AG20443 (cell line): ENCODE data around the gene GRM7.

ENCODE experiments used
- DNase-seq: peaks from one replicate; pipeline ENCODE4 v3.0.0; 2012; ENCODE audit warnings: low spot score, mixed read lengths

Gene GRM7

DNA sequence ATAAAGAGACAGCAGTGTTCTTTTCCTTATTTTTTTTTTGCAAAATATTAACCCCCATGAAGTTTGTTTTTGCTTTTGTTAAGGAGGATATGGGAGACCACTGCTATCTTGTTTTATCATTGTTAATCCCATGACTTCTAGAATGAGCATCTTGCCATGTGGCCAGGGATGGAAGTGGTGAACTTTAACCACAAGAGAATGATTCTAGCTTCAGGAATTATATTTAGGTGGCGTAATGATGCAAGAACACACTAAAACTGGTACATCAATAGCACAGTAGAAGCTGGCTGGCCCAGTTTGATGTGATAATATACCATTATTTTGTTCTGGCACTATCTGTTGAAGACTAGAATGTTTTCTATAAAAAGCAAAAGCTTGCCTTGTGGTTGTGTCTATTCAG lies 720.9 kb downstream of the GRM7 start:
- DNase-seq = no peak

DNA sequence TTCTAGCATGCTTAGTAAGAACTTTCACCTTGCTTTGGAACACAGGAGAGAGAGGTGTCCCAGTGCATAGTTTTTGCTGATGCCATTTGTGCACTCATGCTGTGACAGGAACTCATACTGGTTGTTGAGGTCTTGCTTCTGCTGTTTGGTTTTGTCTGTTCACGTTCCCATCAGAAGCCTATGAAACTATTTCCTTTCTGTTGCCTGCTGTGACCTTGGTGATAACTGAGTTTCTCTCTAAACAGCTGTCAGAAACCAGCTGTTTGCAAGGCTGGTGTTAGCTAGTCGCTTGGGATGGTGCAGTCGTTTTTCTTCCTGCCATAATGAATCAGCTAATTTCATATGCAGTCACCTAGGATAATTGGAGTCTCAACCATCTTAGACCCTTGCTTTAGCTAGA lies 724.1 kb downstream of the GRM7 start:
- DNase-seq = no peak

DNA sequence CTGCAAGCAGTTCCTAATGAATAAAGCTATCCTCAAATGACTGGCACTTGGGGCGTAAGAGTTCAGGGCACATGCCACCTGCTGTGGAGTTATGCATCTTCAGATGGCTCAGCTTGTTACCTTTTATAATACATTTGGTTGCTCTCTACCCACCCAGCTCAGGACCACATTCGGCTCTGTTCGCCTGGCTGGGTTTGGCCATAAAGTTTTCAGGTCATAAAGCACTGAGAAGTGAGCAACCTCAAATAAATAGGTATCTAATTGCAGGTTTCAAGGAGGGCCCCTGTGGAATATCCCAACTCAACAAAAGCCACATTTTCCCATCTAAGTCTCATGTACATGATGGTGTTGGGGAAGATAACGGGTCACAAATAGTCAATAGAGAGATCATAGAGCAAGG lies 727.3 kb downstream of the GRM7 start:
- DNase-seq = no peak

DNA sequence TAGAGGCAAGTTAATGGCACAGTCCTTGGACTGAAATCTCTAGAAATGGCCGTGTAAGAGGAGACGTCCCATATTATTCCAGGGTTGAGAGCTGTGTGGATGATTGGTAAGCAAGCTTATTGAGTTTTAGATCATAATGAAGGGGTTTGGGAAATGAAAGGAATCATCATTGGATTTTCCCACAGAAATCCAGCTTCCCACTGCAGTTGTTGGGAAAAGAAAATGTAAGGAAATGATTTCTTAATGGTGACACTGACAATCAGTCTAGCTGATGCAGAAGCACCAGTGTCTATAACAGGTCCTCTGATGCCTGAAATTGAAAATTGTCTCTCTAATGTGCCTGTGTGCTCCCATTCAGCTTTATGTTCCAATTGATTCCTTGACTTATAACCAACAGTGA lies 728.6 kb downstream of the GRM7 start:
- no peak for DNase-seq

DNA sequence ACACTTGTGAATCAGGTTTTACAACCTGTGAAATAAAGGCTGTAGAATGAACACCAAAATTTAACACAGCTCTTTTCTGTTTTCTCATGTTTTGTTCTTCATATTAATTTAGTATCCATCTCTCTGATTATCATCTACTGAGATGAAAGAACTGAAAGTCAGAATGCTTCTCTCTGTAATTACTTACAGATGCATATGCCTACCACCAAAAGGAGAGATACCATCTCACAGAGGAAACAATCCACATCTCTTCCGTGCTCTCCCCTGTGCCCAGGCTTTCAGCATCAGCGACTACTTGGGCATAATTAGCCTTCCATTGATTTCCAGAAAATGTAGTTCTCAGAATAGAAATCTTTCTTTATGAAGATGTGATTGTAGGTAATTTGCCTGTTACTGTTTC lies 741.4 kb downstream of the GRM7 start:
- no peak for DNase-seq

DNA sequence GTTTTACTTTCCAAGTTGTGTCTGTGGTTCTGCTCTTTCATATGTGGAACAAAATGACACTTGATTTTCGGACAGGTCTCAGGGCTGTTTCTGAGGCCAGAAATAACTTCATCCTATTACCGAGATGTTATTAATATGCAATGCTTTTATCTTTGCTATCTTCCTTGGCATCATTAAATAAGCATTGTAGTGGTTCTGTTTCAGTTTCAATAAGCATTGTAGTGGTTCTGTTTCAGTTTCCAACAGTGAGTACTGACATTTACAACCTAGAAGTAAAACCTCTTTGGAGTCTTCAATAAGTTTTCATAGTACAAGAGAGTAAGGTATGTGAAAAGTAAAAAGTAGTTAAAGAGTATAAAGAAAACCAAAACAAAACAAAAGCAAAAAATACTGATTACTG lies 746.2 kb downstream of the GRM7 start:
- DNase-seq = no peak

DNA sequence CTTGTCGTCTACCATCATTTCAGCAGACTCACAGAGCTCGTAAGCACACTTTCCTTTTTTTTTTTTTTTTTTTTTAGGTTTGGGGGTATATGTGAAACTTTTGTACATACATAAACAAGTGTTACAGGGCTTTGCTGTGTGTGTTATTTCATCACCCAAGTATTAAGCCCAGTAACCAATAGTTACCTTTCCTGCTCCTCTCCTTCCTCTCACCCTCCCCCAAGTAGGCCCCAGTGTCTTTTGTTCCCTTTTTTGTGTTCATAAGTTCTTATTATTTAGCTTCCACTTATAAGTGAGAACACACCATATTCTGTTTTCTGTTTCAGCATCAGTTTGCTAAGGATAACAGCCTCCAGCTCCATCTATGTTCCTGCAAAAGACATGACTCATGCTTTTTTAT lies 746.8 kb downstream of the GRM7 start:
- DNase-seq = no peak

DNA sequence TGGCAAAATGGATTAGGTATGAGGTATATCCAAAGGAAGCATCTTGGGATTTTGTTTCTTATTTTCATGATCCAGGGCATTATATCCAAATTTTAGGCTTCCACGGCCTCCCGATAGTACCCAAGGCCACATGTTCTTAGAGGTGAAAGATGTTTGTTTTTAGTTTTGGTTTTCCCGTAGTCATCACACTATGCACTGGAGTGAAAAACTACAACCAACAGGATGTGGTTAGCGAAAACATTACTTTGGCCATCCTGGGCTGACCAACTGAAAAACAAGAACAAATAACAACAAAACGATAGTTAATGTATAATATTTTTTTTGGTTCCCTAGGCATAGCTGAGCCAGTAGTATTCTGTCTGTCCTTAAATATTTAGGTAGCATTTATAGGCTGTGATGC lies 749.7 kb downstream of the GRM7 start:
- DNase-seq = no peak

DNA sequence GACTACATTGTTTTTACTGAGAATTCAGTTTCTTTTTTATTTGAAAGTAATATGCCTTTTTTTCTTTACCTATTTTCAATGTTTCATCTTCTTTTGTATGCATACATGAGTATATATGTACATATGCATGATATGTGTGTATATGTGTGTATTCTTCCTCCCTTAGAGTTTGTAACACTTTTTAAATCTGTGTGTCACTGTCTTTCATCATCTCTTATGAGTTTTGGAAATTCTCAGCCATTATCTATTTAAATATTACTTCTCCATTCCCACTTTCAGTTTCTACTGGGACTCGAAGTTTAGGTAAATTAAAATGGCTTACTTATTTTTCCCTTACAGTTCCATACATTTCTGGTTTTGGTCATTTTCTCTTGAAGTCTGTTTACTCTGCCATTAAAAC lies 754.1 kb downstream of the GRM7 start:
- no peak for DNase-seq

DNA sequence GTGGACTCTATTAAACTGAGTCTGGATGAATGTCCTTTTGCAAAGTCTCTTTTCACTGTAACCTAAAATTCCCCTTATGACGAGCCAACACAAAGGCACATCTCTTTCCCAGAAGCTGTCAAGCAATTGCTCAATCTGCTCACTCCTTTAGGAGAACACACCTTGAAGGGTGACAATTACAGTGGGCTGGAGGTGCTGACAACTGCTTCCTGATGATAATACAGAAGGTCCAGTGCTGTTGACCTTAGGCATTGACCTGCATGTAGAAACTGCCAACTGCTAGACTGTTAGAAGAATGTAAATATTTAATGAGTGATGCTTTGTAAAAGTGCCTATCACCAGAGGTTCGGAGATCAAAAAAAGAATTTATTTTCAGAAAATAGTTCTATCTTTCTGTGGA lies 757.7 kb downstream of the GRM7 start:
- DNase-seq = no peak

DNA sequence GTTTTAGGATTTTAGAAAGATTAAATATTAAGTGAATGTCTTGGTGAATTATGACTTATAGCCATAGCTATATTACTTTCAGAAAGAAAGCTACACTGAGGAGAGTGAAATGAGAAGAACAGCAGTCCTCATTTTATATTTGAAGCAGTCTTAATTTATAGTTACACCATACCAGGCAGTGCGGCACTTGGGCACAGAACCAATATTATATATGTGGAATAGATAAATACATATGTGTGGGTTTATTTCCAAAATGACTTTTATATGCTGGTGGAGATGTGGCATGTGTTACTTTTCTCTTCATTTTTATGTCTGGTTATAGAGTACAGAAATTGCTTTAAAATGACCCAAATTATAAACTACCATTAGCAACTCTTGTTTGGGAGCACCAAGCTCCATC lies 759.5 kb downstream of the GRM7 start:
- no peak for DNase-seq

DNA sequence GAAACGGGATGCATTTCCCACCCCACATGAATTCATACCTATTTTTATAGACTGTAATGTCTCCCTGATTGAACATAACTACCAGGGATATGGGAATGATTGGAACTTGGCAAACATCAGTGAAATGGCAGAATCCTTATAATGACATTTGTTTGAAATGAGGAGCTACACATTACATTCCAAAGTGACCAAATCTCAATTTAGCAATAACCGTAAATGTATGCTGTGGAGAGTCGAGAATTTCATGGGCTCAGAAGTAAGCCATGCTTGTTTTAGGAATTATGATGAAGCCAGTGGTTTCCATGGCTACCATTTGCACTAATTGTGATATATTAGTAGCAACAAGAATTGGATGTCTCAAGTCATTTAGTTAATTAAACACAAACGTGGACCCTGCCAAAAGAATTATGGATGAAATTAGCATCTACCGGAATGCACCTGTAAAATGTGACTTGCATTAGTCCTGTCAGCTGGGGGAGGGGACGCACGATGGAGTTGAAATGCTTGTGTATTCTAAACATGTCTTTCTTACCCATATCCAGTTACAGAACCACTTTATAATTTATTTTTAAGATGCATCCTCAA lies 760.2 kb downstream of the GRM7 start:
- no peak for DNase-seq

DNA sequence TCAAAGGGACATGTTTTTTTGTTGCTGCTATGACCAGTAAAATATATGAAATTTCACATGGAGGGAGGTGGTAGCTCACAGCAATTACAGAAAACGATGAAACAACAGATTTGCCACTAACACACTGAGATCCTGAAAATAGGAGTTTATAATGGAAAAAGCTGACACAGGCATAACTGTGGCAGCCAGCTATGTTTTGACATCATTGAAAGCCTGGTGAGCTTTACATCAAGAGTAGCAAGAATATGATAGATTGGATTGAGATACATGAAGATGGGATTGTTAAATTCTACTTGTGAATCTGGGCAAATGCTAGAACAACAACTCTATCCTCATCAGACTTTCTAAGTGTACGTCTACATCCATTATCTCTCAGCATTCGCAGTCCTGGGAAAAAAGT lies 760.7 kb downstream of the GRM7 start:
- no peak for DNase-seq

DNA sequence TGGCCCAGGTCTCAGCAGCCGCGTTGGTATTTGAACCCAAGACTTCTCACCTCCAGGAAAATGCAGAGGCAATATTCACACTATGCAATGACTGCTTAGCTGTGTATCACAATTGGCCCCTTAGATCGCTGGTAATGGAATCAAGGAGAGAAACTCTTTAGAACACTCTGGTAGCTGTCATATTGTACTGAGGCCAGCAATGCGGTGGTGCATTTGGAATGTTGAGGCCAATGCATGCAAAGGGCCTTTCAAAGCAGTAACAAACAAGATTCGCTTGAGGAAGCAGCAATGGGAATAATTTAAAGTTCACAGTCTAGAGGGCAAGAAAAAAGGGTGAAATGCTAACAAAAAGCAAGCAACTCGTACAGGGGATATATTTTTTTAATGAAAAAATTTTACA lies 764.1 kb downstream of the GRM7 start:
- DNase-seq = no peak

DNA sequence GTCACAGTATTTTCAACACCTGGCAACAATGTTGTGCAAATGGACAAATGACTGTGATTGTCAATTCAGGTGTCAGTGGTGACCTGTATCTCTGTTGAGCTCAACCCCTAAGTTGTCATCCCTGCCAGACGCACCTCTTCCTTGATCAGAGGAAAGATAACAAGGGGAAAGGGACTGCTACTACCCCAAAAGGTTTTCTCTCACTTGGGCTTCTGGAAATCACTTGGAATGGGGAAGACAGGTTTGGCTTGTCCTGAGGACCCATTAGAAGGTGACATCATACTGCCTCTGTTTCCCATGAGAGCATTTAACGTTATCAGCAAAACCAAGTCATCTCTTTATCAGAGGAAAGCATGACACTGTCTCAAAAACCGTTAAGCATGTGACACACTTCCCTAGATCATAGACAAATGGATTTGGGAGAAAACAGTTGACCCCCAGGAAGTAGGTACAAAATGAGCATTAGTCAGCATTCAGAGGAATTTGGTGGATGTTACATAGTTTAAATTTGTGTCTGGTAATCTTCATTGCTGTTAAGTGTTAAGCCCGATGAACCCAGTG lies 769.5 kb downstream of the GRM7 start:
- no peak for DNase-seq

DNA sequence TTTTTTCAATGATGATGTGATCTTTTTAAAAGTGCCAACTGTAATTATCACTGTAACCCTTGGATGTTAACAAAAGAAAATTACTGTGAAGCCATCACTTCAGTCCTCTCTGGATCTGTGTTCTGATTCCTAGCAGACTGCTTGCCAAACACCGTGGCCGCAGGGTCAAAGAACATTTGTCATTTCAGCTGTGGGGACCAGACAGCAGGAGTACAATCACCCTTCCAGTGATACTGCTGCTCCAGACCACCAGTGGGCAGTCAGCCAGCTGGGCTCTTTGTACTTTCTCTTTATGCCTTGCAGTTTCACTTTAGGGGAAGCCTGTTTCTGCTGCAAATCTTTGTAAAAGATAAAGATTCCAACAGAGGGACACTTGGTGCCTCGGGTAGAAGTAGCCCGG lies 770.0 kb downstream of the GRM7 start:
- DNase-seq = no peak

DNA sequence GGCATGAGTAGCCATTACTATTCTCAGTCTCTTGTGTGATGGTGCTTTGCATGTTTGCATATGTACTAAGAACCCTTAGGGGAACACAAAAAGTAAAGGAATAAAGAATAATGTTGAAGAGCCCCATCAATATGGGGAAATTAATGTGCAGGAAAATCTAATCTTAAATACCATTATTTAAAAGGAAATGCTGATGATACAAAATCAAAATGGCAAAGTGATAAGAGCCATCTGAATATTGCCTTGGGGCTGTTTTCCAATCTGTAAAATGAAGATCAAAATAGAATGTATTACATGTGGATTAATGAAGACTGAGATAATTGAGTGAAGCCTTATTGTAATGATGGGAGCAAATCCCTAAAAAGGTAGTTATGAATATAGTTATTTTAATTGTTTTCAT lies 771.4 kb downstream of the GRM7 start:
- no peak for DNase-seq

DNA sequence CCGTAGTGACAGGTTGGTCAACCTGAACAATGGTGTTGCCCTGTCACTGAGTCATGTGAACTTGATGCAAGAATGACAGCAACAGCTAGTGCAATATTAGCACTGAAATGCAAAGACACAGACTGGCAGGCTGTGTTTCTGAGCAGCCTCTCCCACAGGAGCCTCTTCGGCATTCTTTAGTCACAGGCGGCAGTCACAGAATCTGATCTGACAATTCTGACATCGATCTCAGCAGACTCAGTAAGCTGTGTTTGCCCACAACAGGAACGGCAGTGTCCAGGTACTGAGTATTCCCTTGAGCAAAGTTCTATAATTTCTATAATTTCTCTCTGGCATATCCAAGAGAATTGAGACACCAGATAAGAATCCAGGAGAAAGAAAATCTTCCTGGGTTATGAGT lies 776.8 kb downstream of the GRM7 start:
- no peak for DNase-seq

DNA sequence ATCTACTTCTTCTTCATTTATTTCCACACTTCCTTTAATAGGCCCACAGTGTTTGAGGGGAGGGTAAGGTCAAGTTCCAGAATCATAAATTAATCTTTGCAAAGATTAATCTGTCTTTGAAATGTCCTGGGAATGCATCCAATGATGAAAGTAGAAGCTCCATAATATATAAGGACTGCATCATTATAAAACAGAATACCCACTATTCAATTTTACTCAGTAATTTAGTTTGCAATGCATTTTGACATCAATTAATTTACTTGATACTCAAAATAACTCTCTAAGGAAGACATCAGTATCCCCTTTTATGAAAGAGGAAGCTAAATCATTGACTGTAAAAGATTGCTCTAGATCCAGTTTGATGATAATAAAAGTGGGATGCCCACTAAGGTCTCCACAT lies 777.2 kb downstream of the GRM7 start:
- DNase-seq = no peak

DNA sequence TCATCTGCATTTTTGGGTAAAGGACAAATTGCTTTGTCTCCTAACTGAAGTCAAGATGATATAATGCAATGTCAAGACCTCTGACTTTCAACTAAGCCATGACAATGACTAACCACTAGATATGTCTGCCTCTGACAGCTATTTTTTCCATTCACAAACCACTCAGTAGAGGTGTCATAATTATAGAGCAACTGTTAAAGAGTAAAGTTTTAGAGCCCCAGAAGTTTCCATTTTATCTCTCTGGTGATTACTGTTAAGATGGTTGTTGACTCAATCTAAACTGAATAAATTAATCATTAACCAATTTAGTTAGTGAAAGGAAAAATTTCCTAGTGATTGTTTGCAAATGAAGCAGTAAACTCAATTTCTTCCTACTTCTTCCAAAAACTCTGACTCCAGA lies 779.9 kb downstream of the GRM7 start:
- no peak for DNase-seq

DNA sequence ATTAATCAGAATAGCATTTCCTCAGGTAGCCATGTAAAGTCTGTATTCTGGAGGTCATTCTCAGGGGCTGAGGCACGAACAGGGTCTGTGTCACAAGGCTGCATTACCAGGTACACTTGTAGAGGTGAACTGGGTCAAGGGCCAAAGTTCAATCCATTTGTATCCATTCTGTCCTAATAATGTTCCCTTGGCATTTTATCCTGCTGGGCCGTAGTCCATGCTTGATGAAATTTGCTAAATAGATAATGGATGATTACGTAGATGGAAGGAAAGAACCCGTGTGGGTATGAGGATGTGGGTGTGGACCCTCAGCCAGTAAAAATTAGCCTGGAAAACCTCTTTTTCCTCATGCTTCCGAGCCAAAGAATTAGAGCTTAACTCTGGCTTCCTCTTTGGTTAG lies 785.9 kb downstream of the GRM7 start:
- DNase-seq = no peak

DNA sequence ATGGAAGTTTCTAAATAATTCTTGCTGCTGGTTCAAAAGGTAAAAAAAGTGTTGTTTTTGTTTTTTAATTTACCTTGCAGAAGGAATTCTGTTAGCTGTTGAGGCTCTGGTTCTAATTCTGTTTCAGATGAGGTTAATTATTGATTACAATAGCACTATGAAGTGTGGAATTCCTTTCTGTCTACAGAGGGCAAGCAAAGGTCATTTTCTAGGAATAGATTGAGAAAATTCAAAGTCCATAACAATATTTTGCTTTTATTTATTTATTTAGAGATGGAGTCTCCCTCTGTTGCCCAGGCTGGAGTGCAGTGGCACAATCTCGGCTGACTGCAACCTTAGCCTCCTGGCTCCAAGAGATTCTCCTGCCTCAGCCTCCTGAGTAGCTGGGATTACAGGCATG lies 789.6 kb downstream of the GRM7 start:
- DNase-seq = no peak

DNA sequence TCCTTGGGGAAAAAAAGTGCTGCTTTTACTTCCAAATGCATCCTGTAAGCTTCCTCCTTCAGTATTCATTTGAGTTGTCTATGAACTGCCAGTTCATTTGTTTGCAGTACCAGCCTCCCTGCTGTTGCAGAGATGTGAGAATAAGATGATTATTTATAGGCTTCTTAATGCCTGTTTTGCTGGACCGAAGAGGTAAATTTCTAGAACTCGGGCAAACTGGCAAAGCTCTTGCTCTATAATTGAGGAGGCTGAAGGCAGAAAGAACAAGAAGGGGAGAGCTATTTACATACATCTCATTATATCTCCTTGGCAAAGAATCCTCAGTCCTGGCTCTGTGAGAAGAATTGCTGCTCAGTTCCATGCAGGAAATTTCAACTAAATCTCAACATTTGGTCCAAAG lies 790.4 kb downstream of the GRM7 start:
- no peak for DNase-seq

DNA sequence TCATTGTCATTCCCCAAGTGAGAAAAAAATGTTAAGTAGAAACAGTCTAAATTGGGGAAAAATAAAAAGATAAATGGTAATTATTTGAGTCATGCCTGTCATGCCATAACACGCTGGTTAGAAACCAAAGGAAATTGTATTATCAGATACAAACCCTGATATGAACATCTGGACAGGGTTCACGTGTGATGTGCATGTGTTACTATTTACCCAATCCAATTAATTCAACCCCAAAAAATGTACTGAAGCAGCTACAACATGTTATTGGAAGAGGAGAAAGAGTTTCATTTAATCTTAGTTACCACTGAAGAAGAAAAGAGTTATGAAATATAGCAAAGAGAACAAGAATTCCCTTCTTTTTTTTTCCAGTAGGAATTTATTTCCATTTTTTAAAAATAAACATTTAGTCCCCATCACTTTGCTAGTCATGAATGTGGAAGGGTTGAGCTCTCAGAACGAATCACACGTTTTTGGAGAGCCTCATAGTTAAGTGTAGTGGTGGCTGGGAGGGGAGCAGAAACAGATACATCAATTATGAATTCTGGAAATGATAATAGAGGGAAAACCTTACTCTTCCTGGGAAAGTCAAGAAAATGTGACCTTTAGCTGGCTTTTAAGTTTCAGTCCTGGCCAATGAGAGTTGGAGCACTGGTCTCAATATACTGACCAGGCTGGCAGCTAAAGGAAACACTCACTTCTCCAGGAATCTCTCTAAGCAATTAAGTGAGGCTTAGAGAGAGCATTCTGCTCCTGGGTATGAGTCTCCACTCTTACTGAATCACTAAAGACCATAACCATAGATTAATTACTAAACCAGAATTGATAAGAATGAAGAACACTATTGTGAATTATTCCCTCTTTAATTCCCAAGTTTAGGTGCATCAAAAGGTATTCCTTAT lies 796.5 kb downstream of the GRM7 start:
- DNase-seq = no peak
